Stomach (tissue), 4 donors: ENCODE measurements around the gene ZNF37A.

Experiments used
- CTCF ChIP-seq, 7 experiments: fragments of 450-650 bp in 4 of 7; fragments of 200-600 bp in 3 of 7; sonication (generic) in 3 of 7; IDR thresholded peaks; one replicate each; pipeline ENCODE4 v1.5.1; 2016 to 2019; ENCODE audit warnings: antibody characterized with exemption in 7 of 7, control low read depth in 2 of 7, mild to moderate bottlenecking in 1 of 7
- POLR2AphosphoS5 ChIP-seq, 3 donors: sonication (generic); formaldehyde crosslinking; IDR thresholded peaks; one replicate each; pipeline ENCODE4 v1.6.1; 2016; ENCODE audit warnings: antibody characterized with exemption in 3 of 3

GRCh38 chr10:38127812-38128211 lies 33.7 kb downstream of the ZNF37A start:
- TF ChIP-seq CTCF (IDR thresholded peaks at IDR 0.05) (no peak), POLR2AphosphoS5 (IDR thresholded peaks at IDR 0.05) (no peak)
